WTC11 (cell line): ENCODE results near the gene ANKMY1.

Experiments
- ATF1 ChIP-seq: sonication (generic); formaldehyde crosslinking; IDR thresholded peaks from 2 replicates; pipeline ENCODE4 v1.8.1; 2023; ENCODE audit warnings: mild to moderate bottlenecking, moderate library complexity, missing genetic modification reagents
- ELF4 ChIP-seq: sonication (generic); formaldehyde crosslinking; IDR thresholded peaks from 2 replicates; pipeline ENCODE4 v1.8.1; 2022; ENCODE audit warnings: low read depth, mild to moderate bottlenecking, moderate library complexity, missing genetic modification reagents
- JUN ChIP-seq: sonication (generic); formaldehyde crosslinking; IDR thresholded peaks from 2 replicates; pipeline ENCODE4 v1.8.0; 2023; ENCODE audit warnings: mild to moderate bottlenecking, missing genetic modification reagents
- NR2C2 ChIP-seq: sonication (generic); formaldehyde crosslinking; IDR thresholded peaks from 2 replicates; pipeline ENCODE4 v1.8.0; 2022; ENCODE audit warnings: mild to moderate bottlenecking, missing genetic modification reagents
- ZBTB43 ChIP-seq: sonication (generic); formaldehyde crosslinking; IDR thresholded peaks from 2 replicates; pipeline ENCODE4 v1.8.1; 2023; ENCODE audit warnings: mild to moderate bottlenecking, missing genetic modification reagents
- TF ChIP-seq, protein P1 (sequence below): fragments of 200-600 bp; IDR thresholded peaks from 2 replicates; pipeline ENCODE4 v1.8.0; 2022; ENCODE audit warnings: antibody characterized with exemption

- TF ChIP-seq, protein P1, sequence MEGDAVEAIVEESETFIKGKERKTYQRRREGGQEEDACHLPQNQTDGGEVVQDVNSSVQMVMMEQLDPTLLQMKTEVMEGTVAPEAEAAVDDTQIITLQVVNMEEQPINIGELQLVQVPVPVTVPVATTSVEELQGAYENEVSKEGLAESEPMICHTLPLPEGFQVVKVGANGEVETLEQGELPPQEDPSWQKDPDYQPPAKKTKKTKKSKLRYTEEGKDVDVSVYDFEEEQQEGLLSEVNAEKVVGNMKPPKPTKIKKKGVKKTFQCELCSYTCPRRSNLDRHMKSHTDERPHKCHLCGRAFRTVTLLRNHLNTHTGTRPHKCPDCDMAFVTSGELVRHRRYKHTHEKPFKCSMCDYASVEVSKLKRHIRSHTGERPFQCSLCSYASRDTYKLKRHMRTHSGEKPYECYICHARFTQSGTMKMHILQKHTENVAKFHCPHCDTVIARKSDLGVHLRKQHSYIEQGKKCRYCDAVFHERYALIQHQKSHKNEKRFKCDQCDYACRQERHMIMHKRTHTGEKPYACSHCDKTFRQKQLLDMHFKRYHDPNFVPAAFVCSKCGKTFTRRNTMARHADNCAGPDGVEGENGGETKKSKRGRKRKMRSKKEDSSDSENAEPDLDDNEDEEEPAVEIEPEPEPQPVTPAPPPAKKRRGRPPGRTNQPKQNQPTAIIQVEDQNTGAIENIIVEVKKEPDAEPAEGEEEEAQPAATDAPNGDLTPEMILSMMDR = no peak
- TF ChIP-seq ZBTB43 (CRISPR knock-in tag) (no peak), JUN (CRISPR knock-in tag) (no peak), ATF1 (CRISPR knock-in tag) (no peak), ELF4 (CRISPR knock-in tag) (no peak), NR2C2 (CRISPR knock-in tag) (no peak)
Measured at GRCh38 chr2:240511351-240512108, 46.3 kb downstream of the ANKMY1 start.
